ENCODE measurements around the gene EXOSC5. TPM values are rescaled to one million over a fixed set of nuclear protein-coding genes. Genes with fewer than 3 reads are reported as not detected.

EXOSC5 gene
- total and polyA plus RNA-seq, 2 of the 4 experiments (the other 2 are of a cell fraction): 19.0 to 25.2 TPM

DNA sequence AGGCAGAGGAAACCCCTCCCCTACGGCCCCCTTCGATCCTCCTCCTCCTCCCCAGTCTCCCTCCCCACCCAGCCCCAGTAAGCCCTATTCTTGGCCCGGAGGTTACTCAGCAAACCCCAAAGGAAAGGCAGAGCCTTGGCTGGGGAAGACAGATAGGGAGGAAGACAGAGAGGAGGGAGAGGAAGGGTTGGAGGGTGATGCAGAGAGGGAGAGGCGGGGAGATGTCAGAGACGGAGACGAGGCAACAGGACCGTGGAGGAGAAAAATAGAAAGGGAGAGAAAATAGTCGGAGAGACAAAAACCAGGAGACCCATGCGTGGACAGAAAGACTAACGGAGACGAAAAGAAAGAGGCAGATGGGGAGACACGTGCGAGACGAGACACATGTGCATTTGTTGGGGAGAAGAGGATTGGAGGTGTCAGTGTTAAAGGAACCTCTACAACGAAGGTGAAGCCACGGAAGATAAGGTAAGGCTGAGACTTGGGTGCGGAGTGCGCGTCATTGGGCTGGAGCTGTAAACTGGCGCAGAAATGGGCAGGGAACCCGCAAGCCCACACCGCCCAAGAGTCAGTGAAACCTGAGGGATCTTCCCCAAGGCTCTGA lies 46.3 kb downstream of the EXOSC5 start:
- CTCF ChIA-PET: no interaction called here
- Histone ChIP-seq H3K4ac (ENCODE audit: low read depth, low read length) (peak overlapping the region; percentile 5), H3K4me1 (ENCODE audit: control insufficient read depth, insufficient read depth, low read length) (no peaks in the 10 kb centered on the region), H3K56ac (ENCODE audit: extremely low read depth, insufficient read depth, low read length) (no peak overlapping the region), H2BK120ac (ENCODE audit: low read depth, low read length) (no peak overlapping the region), H2AK9ac (replicated peaks; ENCODE audit: low read depth, low read length, poor library complexity) (peak overlapping the region; percentile 98), H3K23ac (ENCODE audit: low read depth, low read length) (peak overlapping the region; percentile 20), H3K27me3 (ENCODE audit: control insufficient read depth, insufficient read depth, low read length) (no peaks in the 10 kb centered on the region), H3K9me1 (ENCODE audit: insufficient read depth, low read length) (no peaks in the 10 kb centered on the region), H3K9ac (ENCODE audit: low read depth, low read length) (peak overlapping the region; percentile 84), H3K36me3 (ENCODE audit: control insufficient read depth, insufficient read depth, low read length) (peaks cover 7% of the 10 kb centered on the region), H3K9me3 (ENCODE audit: control insufficient read depth, insufficient read depth, low read length) (no peaks in the 10 kb centered on the region), H3K18ac (ENCODE audit: low read depth, low read length) (no peak overlapping the region), H4K5ac (ENCODE audit: low read depth, low read length) (no peak overlapping the region), H2BK5ac (ENCODE audit: low read depth, low read length, poor library complexity, severe bottlenecking) (no peak overlapping the region), H3K4me3 (ENCODE audit: insufficient read depth, low read depth, low read length) (peak overlapping the region; percentile 76), H3K14ac (replicated peaks; ENCODE audit: low read depth, low read length) (peak overlapping the region; percentile 28), H2AK5ac (ENCODE audit: low read depth, low read length) (peak overlapping the region; percentile 33), H3K79me1 (ENCODE audit: low read depth in 1 of 2, low read length in 2 of 2) (peaks cover 19 to 67% of the 10 kb centered on the region in 2 experiments; a peak in 3 of 4 replicates), H2BK15ac (ENCODE audit: low read depth, low read length) (no peak overlapping the region), H3K27ac (ENCODE audit: insufficient read depth, low read length) (peak overlapping the region; percentile 10; the same call in 1 of the 2 replicates), H2BK20ac (ENCODE audit: low read depth, low read length) (no peak overlapping the region), H4K8ac (ENCODE audit: low read depth in 2 of 2, low read length in 2 of 2) (peak overlapping the region in 1 of 2 experiments; percentile 28; a peak in 1 of 4 replicates), H4K20me1 (ENCODE audit: insufficient read depth, low read length) (peaks cover 61% of the 10 kb centered on the region), H2AFZ (replicated peaks; ENCODE audit: low read length, poor library complexity) (peak overlapping the region; percentile 91), H4K91ac (ENCODE audit: insufficient read depth, low read depth, low read length) (peak overlapping the region; percentile 31; the same call in 1 of the 2 replicates), H3K4me2 (ENCODE audit: low read depth, low read length) (peak overlapping the region; percentile 98)
- no TSS peak for BruUV-seq (replicated peaks)
- DNase-seq (peak; percentile 21), ATAC-seq (ENCODE audit: low read depth) (no peak)
- peak; percentile 94 for TF ChIP-seq MXI1 (IDR thresholded peaks at IDR 0.05; ENCODE audit: borderline replicate concordance, low read depth, low read length)
- TF ChIP-seq, protein P1, sequence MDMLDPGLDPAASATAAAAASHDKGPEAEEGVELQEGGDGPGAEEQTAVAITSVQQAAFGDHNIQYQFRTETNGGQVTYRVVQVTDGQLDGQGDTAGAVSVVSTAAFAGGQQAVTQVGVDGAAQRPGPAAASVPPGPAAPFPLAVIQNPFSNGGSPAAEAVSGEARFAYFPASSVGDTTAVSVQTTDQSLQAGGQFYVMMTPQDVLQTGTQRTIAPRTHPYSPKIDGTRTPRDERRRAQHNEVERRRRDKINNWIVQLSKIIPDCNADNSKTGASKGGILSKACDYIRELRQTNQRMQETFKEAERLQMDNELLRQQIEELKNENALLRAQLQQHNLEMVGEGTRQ (IDR thresholded peaks at IDR 0.05; ENCODE audit: low read depth, low read length): no peak
- no peak for TF ChIP-seq POLR2A (IDR thresholded peaks at IDR 0.05; ENCODE audit: low read depth, low read length)
- TF ChIP-seq, protein P2, sequence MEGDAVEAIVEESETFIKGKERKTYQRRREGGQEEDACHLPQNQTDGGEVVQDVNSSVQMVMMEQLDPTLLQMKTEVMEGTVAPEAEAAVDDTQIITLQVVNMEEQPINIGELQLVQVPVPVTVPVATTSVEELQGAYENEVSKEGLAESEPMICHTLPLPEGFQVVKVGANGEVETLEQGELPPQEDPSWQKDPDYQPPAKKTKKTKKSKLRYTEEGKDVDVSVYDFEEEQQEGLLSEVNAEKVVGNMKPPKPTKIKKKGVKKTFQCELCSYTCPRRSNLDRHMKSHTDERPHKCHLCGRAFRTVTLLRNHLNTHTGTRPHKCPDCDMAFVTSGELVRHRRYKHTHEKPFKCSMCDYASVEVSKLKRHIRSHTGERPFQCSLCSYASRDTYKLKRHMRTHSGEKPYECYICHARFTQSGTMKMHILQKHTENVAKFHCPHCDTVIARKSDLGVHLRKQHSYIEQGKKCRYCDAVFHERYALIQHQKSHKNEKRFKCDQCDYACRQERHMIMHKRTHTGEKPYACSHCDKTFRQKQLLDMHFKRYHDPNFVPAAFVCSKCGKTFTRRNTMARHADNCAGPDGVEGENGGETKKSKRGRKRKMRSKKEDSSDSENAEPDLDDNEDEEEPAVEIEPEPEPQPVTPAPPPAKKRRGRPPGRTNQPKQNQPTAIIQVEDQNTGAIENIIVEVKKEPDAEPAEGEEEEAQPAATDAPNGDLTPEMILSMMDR (conservative IDR thresholded peaks at IDR 0.05; ENCODE audit: low read depth, low read length): no peak
- TF ChIP-seq CHD1 (IDR thresholded peaks at IDR 0.05; ENCODE audit: low read depth, low read length): peak; percentile 88; the same call in 1 of the 2 replicates
- dilution Hi-C loops (cut with HindIII; ENCODE audit: low sequenced_read_pairs, unreplicated experiment) (no loop called here), in situ Hi-C loops (cut with MboI; ENCODE audit: low sequenced_read_pairs) (no loop called here), intact Hi-C loops (cut with micrococcal nuclease) (loop anchor here (5.0 kb wide), 2 partner anchors 46 to 89 kb away; partner anchors contain the start of genes BCKDHA, EXOSC5 and HNRNPUL1)
- WGBS, 2 experiments (ENCODE audit: extremely low coverage in 2 of 2, insufficient read length in 1 of 2): 10% methylated on average over 17 of the region's 22 CpGs; no CpG with 5 or more reads in 1 of the 2 experiments
- POLR2A ChIA-PET (ENCODE audit: unreplicated experiment): interaction anchor here (0.6 kb wide), 1 partner anchor 313 kb away, joined by 7 read pairs; no protein-coding TSS in a partner anchor
